NCI-H82 treated with DMSO at 0.1 percent for 48 hours (cell line): ENCODE data around the gene CISH.

ENCODE experiments used
- DNase-seq: peaks from one replicate; lab custom pipeline; 2025; ENCODE audit not compliant: unreplicated experiment; lab: John Stamatoyannopoulos, UW

The CISH gene

GRCh38 chr3:50599716-50600118, 11.9 kb downstream of the CISH start:
- DNase-seq, result no peak

DNA sequence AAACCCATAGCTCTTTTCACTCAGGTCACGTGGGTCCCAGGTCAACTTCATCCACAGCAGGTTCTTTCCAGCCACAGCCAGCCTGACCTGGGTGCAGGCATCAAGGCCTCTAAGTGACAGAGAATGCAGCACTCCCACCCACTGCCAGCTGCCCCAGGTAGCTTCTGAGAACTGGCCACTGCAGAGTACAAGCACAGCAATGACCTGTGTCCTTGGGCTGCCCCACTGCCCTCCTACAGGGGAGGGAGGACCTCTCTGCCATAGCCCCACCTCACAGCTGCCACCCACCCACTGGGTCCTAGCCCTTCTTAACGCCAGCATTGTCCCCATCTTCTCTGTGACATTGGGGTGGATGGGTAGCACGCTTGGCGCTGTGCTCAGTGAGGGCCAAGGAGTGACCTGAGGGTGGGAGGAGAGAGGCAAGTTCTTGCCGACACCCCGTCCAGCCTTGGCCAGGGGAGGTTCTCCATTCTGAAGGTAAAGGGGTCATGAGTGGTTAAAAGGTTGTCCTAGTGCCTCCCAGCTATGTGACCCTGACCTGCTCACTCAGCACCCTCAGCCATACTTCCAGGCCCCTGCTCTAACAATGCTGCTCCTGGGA, 12.4 kb downstream of the CISH start:
- DNase-seq, result no peak

DNA sequence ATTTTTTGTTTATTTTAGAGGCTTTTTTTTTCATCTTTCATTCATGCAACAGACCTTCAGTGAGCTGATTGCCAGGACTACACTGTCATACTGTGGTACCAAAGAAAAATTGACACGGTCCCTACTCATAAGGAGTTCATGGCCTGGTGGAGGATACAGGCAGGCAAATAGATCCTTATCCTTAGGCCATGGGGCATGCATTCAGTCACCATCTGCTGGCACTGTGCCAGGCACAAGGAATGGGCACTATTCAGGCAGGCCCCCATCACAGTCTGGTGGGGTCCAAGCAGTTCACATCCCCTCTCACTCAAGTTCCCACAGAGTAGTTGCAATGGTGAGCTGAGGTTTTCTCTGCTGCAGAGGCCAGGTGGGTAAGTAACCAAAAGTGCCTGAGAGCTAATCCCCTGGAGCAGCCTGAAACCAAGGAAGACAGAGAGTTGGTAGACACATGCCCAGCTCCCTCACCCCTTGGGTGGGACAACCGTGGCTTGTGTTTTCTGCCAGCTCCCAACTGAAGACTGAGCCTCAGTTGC, 17.3 kb downstream of the CISH start:
- no peak for DNase-seq

GRCh38 chr3:50592568-50592967, 19.0 kb downstream of the CISH start:
- DNase-seq, result no peak

DNA sequence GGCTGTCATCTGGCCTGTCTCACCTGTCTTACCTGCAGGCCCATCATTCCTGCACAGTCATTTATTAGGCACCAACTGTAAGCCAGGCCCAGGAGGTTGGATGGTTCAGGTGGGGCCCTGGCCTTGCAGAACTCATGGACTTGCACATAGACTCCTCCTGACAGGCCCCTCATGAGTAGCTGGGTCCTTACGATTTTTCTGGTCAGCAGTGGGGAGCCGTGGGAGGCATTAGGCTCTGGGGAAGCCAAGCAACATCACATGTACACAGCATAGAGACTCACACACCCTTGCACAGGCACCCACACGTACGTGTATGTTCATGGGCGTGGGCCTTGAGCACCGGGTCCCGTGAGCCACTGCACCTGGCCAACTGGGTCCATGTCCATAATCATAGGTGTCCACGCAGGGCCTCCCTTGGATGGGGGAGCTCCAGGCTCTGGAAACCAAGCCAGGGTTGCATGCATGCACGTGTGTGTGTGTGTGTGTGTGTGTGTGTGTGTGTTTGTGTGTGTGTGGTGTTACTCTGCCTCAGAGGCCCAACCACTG, 20.3 kb downstream of the CISH start:
- no peak for DNase-seq

DNA sequence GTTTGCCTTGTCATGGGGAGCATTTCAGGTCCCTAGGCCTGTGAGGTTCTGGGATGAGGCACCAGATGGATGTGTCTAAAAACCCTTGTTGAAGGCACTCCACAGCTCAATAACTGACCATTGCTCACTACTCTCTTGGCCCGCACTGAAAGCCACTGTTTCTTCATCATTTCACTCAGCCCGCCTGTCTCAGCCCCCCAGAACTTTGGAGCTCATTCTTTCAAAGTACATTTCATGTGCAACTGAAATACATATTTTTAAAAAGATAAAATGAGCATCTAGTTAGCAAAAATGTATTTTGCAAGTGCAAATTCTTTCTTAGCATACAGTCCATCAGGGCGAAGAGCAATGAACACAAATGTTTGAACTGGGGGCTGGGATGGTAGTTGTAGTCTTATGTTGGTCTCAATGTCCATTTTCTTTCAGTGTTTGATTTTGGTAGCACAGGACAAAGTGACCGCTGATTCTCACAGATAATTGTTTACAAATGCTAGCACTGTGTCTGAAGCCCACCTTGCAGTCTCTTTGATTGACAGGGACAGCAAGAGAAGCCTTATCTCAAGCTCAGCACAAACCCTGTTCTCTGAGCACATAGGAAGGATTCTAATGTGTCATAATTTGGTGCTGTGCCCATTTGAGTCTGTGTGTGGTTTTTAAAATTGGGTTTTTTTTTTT, 22.7 kb downstream of the CISH start:
- no peak for DNase-seq

DNA sequence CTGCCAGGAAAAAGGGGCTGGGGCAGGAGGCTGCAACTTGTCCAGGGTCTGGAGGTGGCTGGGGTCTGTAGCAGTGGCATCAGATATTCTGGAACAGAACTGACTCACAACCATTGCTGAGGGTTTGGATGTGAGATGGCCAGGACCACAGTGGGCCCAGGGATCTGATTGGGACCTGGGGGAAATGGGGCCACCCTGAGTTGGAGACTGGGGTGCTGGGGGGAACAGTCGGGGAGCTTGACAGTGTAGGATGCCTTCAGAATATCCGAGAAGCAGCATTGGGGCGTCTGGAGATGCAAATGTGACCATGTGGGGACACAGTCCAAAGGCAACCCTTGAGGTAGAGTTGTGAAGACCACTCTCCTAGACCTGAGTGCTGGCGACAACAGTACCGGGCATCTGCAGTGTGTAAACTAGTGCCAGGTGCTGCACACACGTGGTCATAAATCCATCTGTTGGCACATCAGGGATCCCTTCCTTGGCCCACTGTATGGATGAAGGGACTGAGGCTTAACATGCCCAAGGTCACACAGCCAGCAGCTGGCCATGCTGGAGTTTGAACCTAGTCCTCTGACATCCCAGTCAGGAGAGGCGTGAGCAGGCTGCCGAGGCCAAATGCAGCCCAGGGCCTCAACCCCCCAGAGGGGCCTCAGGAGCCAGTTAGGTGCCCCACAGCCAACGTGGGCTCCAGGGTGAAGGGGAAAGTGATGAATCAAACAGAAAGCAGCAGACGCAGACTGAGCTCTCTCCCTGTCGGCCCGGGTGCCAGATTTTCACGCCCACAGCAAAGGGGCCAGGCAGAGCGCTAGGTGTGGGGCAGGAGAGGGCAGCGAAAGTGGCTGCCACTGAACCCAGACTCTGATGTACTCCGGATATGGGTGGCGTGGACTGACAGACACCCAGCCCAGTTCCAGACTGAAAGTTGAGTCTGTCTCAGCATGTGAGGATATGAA, 23.5 kb downstream of the CISH start:
- DNase-seq, result no peak

DNA sequence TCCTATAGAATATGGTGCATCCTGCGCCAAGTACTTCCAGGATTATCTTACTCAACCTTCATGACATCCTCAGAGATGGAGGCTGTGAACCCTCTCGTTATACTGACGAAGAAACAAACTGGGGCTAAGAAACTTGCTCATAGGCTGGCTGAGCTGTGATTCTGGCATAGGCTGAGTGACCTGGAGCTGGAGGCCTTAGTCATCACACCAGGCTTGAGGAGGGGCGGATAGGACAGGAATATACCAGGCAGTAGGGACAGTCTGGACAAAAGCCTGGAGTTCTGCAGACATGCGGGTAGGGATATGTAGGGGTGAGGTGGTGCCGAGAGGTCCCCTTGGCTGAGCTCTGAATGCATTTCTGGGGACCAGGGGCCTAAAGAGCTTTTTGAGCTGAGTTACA, 24.2 kb downstream of the CISH start:
- no peak for DNase-seq

GRCh38 chr3:50586763-50587070, 24.9 kb downstream of the CISH start:
- no peak for DNase-seq

DNA sequence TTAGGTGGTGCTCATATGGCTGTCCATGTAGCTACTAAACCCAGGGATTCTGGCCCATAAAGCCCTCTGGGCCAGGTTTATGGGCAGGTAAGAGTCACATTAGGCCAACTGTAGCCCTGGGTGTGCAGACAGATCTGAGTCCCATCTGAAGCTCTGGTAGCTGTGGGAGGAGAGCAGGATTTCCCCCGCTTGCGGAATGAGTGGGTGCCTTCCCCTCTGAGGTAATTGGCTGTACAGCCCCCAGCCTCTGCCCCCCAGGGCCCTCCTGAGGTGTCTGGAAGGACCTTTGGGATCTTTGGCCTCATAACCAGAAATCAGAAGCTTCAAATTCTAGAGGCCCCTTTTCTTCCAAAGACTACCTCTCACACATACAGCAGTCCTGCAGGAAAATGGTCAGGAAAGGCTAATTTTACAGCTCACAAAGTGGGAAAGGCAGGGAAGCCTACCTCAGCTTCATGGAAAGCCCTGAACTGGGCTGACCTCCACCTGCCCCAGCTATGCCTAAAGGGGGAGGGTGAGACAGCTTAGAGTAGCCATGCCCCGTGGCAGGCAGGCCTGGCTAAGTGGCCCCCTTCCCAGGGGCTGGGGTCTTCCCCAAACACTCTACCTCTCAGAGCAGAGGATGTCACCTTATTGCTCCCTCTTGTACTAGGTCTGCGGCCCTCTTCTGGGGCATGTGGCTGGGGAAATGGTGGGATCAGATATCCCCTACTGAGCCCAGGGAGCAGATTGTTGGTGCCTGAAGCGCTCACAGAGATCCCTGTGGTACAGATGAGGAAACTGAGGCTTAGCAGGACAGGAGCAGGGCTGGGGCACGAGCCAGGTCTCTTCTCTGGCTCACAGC, 25.4 kb downstream of the CISH start:
- DNase-seq, result no peak

- DNase-seq, result no peak
Measured at GRCh38 chr3:50584391-50584790, 27.2 kb downstream of the CISH start.

DNA sequence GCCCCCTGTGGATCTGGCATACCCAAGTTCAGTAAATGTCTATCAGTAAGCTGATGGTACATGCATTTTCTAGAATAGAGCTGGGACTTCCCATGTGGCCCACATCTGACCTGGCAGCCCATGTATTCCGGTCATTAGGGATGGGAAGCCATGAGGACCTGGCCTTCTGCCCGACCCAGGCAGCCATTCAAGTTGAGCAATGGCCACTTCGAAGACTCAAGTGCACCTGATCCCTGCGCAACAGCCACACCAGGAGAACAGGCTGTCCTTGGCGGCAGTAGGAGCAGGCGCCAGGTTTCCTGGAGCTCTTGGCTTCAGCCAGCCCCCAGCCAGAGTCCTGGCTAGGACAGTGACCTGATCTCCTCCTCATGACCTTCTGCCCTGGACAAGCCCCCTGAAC, 27.7 kb downstream of the CISH start:
- no peak for DNase-seq

- no peak for DNase-seq
Measured at GRCh38 chr3:50582083-50582482, 29.5 kb downstream of the CISH start.

- no peak for DNase-seq
Measured at GRCh38 chr3:50581459-50581842, 30.1 kb downstream of the CISH start.

GRCh38 chr3:50580683-50581458, 30.7 kb downstream of the CISH start:
- no peak for DNase-seq

- DNase-seq, result no peak
Measured at GRCh38 chr3:50577348-50577747, 34.2 kb downstream of the CISH start.

- no peak for DNase-seq
Measured at GRCh38 chr3:50575372-50575771, 36.2 kb downstream of the CISH start.

DNA sequence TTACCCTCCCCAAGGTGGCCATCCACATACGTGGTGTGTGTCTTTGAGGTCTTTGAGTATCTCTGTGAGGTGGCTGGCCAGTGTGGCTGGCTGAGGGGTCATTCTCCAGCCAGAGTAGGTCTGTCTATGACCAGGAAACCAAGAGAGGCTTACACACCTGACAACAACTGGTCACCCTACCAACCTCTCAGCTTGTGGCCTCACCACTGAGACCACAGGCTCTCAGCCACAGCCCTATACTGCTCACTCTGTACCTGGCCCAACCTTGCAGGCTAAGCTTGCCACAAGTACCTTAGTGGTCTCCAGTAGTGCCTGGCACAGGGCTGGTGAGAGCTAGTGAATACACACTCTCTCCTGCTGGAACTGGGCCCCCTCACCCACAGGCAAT, 37.1 kb downstream of the CISH start:
- DNase-seq, result no peak

DNA sequence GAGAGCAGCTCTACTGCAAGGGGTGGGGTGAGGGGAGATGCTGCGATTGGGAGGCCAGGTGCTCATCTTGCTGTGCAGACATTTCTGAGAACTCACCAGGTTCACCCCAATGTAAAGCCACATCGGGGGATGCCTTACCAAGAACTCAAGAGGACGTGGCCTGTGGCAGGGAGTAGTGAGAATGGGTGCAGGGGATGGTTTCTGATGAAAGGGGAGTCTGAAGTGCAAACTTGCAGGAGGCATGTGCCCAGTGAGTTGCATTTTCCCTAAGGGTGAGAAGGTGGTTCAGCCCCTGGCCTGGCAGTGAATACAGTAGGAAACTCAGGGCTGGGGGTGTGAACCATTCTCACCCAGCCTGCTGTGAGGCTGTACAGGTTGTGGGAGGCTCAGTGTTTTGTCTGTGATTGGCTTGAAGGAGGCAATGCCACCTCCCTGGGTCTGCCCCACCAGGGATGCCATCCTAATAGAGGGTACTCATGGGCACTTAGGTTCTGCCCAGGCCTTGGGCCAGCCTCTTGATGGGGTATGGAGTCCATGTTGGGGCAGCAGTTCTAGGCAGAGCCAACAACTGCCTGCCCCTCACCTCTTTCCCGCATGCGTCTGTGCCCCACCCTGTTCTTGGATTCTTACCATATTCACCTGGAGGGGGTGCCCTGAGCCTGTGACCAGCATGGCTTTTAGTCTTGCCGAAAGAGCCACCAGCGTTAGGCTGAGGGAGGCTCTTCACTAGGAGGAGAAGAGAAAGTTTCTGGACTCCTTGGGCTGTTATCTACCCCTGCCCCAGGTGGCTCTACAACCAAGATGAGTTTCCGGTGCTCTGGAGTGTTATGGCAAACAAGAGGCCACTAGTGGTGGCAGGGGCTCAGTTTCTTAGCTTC, 37.8 kb downstream of the CISH start:
- DNase-seq, result no peak
